Vagina (tissue), 2 donors: ENCODE results near the gene SNRPB2.

Experiments
- CTCF ChIP-seq, 3 experiments: fragments of 450-650 bp in 2 of 3; fragments of 200-600 bp in 1 of 3; sonication (generic) in 1 of 3; IDR thresholded peaks; one replicate each; pipeline ENCODE4 v1.5.1; 2017 to 2019; ENCODE audit warnings: antibody characterized with exemption in 3 of 3, mild to moderate bottlenecking in 2 of 3, moderate library complexity in 2 of 3
- POLR2AphosphoS5 ChIP-seq, 2 donors: sonication (generic); formaldehyde crosslinking; IDR thresholded peaks; one replicate each; pipeline ENCODE4 v1.9.0; 2017; ENCODE audit warnings: antibody characterized with exemption in 2 of 2, mild to moderate bottlenecking in 2 of 2, low read depth in 1 of 2; ENCODE audit not compliant: insufficient read depth in 1 of 2

DNA sequence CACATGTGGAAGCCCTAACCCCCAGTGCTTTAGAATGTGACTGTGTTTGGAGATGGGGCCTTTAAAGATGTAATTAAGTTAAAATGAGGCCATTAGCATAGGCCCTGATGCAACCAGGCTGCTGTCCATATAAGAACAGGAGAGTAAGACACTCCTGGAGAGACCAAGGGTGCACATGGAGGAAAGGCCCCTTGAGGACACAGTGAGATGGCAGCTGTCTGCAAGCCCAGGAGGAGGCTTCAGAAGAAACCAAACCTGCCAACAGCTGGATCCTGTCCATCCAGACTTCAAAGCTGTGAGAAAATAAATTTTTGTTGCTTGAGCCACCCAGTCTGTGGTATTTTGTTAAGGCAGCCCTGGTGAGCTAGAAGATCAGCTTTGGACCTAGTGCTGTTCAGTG lies 16.8 kb upstream of the SNRPB2 start:
- TF ChIP-seq CTCF (IDR thresholded peaks at IDR 0.05) = no peak
- TF ChIP-seq POLR2AphosphoS5 (IDR thresholded peaks at IDR 0.05; ENCODE audit: insufficient read depth in 1 of 2, low read depth in 1 of 2) = no peak
